ENCODE data around the gene ABI1.

ABI1 gene

DNA sequence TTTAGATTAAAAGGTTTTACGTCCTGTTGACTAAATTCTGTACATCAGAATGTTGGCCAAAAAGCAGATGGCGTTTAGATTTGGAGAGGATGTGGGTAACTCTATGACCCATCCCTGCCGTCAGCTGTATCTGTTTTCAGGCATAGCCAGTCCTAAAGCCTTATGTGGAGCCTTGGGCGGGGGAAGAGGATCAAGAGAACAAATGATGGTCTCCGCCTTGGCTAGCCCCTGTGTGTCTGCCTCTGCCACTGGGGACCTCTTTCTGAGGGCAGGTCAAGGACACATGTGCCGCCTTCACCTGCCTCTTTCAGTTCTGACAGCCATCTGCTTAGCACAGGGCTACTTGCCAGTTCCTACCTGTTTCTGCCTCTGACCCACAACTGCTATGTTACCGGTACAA, 139.2 kb downstream of the ABI1 start:
- DNase-seq (ENCODE audit: low read depth in 1 of 2, low spot score in 1 of 2) = no peak
- no peaks in the 10 kb centered on the region for H3K27me3 ChIP-seq (ENCODE audit: insufficient read depth, poor library complexity, severe bottlenecking)
- H3K27ac ChIP-seq (replicated peaks) = no peak overlapping the region
- no peak for TF ChIP-seq GABPA (IDR thresholded peaks at IDR 0.05; ENCODE audit: low read depth)
- no peak for TF ChIP-seq REST (IDR thresholded peaks at IDR 0.05; ENCODE audit: insufficient replicate concordance, low read depth)
- no peak for TF ChIP-seq POLR2AphosphoS5 (IDR thresholded peaks at IDR 0.05; ENCODE audit: low read depth)
- no peak overlapping the region for H3K4me3 ChIP-seq (replicated peaks; ENCODE audit: insufficient read depth, low read length)

GRCh38 chr10:26717476-26717875, 143.3 kb downstream of the ABI1 start:
- no peak overlapping the region for H3K4me3 ChIP-seq (replicated peaks; ENCODE audit: insufficient read depth, low read length)
- DNase-seq (ENCODE audit: low read depth in 1 of 2, low spot score in 1 of 2) = no peak
- no peak overlapping the region for H3K27ac ChIP-seq (replicated peaks)
- TF ChIP-seq CTCF (IDR thresholded peaks at IDR 0.05; ENCODE audit: insufficient read depth, low read length) = no peak
- TF ChIP-seq GABPA (IDR thresholded peaks at IDR 0.05; ENCODE audit: low read depth) = no peak
- no peaks in the 10 kb centered on the region for H3K27me3 ChIP-seq (ENCODE audit: insufficient read depth, poor library complexity, severe bottlenecking)

DNA sequence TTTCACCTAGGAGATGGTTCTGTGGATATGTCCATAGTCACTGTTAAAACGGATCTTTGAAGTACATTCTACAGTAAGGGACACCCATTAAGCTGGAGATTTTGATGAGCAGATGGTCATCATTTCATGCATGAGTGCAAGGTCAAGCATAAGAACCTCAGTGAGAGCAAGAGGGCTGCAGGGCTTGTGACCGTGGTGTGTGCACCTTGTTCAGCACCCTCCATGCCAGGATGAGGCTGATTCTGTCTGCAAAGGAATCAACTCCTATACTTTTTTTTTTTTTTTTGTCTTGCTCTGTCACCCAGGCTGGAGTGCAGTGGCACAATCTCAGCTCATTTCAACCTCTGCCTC, 145.6 kb downstream of the ABI1 start:
- no peak for DNase-seq (ENCODE audit: low read depth in 1 of 2, low spot score in 1 of 2)
- TF ChIP-seq REST (IDR thresholded peaks at IDR 0.05; ENCODE audit: insufficient replicate concordance, low read depth) (no peak), GABPA (IDR thresholded peaks at IDR 0.05; ENCODE audit: low read depth) (no peak), SPI1 (IDR thresholded peaks at IDR 0.05; ENCODE audit: borderline replicate concordance, low read depth) (no peak), POLR2AphosphoS5 (IDR thresholded peaks at IDR 0.05; ENCODE audit: low read depth) (no peak), CTCF (IDR thresholded peaks at IDR 0.05; ENCODE audit: insufficient read depth, low read length) (no peak)
- H3K27ac ChIP-seq (replicated peaks) = no peak overlapping the region
- no peak overlapping the region for H3K4me3 ChIP-seq (replicated peaks; ENCODE audit: insufficient read depth, low read length)
- H3K27me3 ChIP-seq (ENCODE audit: insufficient read depth, poor library complexity, severe bottlenecking) = no peaks in the 10 kb centered on the region

GRCh38 chr10:26714415-26715136, 146.2 kb downstream of the ABI1 start:
- TF ChIP-seq GABPA (IDR thresholded peaks at IDR 0.05; ENCODE audit: low read depth) (no peak), SPI1 (IDR thresholded peaks at IDR 0.05; ENCODE audit: borderline replicate concordance, low read depth) (no peak), CTCF (IDR thresholded peaks at IDR 0.05; ENCODE audit: insufficient read depth, low read length) (no peak), REST (IDR thresholded peaks at IDR 0.05; ENCODE audit: insufficient replicate concordance, low read depth) (no peak), POLR2AphosphoS5 (IDR thresholded peaks at IDR 0.05; ENCODE audit: low read depth) (no peak)
- DNase-seq (ENCODE audit: low read depth in 1 of 2, low spot score in 1 of 2) = no peak
- H3K4me3 ChIP-seq (replicated peaks; ENCODE audit: insufficient read depth, low read length) = no peak overlapping the region
- no peaks in the 10 kb centered on the region for H3K27me3 ChIP-seq (ENCODE audit: insufficient read depth, poor library complexity, severe bottlenecking)
- no peak overlapping the region for H3K27ac ChIP-seq (replicated peaks)

All from HL-60 (cell line).